AML-193 (cell line): Measurements from ENCODE around the gene FZD2.
A peak's percentile ranks its signal among the peaks of the same experiment; 100 is the strongest.
"Not testable (repeated sequence)": the region's sequence is repeated elsewhere in the genome, so short reads cannot be mapped to it uniquely, and the experiment has no call there.

Source experiments
- DNase-seq, 2 experiments: peaks; one replicate each; lab custom pipeline; 2025; lab: John Stamatoyannopoulos, UW

FZD2 gene

DNA sequence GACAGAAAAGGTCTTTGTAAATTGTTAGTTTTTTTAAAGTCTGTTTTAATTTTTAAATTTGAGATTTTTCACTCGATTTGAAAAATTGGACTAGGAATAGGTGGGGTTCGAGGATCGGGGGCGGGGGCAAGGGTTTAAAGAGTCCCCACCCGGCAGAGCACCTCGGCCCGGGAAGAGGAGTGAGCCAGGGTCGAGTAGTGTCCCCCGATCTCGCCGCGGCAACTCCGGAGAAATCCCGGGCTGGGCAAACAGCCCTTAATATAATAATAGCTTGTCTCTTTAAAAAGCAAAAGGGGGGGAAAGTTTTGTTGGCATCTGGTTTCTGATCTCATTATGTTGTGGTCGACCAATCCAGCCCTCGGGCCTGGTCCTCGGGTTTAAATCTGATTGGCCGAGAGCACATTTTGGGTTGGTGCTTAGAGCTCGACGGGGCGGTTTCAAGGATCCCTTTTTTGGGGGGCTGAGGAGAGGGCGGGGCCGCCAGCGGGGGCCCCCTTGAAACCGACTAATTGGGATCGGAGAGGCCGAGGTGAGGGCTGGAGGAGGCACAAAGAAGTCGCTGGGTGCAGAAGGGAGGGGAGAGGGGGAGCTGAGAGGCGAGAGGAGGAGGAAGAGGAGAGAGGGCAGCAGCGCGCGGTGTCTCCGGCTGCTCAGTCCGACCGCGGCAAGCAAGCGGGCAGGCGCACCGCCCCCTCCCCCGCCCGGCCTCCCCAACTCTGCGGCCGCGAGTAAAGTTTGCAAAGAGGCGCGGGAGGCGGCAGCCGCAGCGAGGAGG, at the start of gene FZD2:
FZD2 (plus strand) TSS at position 653 of the 775 bp plus-strand sequence. CDS start 205 bp downstream, outside the sequence.
- peak; percentile 99 for DNase-seq

DNA sequence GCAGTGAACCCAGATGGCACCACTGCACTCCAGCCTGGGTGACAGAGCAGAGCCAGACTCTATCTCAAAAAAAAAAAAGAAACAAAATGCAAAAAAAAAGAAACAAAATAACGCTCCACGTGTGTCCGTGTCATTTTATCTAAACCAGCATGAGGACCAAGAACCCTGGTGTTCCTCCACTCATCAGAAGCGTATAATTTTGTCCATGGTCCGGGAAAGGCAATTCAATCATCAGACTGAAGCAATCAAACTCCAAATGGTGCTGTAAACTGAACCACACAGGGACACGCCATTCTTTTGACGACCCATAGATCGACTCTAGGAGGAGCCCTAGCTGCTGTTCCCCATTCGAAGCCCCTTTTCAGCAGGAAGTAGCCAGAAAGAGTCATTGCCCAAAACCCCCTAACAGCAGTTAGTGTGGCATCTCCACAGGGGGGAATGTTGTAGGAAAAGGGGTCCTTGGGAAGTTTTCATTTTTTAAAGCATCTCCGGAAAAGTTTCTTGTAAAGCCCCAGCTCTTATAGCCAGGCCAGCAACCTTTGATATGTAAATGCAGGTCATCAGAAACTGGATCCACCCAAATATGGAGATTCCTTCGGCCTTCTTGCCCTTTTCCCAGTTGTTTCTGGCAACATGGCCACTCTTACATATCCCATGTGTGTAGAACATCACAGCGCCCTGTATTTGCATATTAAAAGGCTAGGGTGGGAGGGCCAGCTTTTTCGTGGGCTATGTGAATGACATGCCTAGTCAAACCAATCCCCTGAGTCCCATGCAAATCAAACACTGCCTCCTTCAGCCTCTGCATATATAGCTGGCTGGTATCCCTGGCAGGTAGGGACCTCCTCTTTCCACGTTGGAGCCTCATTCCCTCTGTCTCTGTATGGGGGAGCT, 45.8 kb upstream of the FZD2 start:
- DNase-seq, result peak in 1 of 2 experiments; percentile 15

- DNase-seq, result no peak
Observed at GRCh38 chr17:44518032-44518431, 39.3 kb upstream of the FZD2 start.

DNA sequence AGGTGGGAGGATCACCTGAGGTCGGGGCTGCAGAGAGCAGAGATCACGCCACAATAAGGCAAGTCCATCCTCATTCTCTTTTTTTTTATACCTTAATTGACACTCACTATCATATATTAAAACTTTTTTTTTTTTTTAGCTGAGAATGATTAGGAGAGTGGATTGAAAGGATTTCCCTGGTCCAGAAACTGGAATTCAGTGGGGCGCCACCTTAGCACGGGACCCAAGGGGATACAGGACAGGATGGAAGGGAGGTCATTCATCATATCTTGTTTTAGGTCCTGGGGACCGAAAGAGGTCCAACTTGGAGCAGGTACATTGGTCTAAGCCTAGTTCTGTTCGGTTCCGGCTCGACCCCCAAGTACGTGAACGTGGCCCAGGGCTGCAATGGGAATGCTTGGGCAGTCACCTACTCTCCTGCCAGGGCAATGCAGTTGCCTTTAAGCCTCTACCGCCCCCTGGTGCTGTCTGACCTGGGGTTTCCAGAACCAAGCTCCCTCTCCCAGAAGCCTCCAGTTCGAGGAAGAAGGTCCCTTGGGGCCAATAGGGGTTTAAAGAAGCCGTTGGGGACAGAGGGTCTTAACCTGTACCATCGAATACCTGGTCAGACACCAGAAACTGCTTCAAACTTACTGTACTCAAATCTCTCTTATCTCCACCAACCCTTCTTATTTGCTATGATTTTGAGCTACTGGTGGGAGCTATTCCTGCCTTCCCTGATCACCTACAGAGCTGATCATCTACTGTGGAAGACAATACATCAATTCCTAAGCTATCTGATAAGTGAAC, 34.2 kb upstream of the FZD2 start:
- DNase-seq, result peak; percentile 80 to 85

DNA sequence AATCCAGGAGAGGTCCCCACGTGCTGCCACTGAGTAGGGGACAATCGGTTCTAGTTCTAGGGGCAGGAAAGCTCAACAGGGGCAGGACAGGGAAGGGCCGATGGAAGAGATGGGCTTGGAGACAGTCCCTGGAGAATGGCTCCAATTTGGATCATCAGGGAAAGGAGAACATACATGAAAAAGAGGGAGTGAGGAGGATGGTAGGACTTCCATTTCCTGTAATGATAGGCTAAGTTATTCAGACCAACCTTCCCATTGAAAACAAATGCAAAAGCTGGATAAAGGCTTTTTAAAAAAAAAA, 33.7 kb upstream of the FZD2 start:
- DNase-seq, result no peak

GRCh38 chr17:44527102-44527501, 30.2 kb upstream of the FZD2 start:
- no peak for DNase-seq

- no peak for DNase-seq
Observed at GRCh38 chr17:44527954-44528353, 29.3 kb upstream of the FZD2 start.

DNA sequence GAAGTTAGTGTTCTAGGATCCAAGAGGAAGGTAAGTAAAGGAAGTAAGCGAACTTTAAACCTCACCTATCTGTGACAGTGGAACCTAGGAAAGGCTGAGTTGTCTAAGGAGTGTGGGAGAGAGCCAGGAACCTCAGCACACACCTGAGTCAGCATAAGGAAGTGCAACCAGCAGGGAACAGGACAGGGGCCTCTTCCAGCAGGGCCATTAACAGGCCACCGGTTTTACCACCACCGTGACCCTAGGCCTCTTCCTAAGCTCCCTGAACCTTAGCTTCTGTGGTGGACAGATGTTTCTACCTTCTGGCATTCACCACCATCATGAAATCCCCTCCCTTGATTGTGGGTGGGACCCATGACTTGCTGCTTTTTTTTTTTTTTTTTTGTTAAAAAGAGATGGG, 27.4 kb upstream of the FZD2 start:
- no peak for DNase-seq

DNA sequence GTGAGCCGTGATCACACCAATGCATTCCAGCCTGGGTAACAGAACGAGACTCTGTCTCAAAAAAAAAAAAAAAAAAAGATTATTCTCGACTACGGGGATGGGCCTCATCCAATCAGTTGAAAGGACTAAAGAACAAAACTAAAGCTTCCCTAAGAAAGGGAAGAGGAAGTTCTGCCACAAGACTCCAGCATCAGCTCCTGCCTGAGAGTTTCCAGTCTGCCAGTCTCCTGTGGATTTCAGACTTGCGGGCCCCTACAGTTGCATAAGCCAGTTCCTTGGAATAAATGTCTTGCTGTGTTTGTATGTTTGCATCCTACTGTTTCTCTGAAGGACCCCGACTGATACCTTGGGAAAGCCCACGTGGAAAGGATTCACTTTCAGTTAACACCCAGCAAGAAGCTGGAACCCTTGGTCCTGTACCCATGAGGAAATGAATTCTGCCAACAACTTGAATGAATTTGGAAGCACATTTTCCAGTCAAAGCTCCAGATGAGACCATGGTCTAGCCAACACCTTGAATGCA, 26.3 kb upstream of the FZD2 start:
- DNase-seq, result no peak

- peak; percentile 80 to 86 for DNase-seq
Observed at GRCh38 chr17:44533533-44534246, 23.6 kb upstream of the FZD2 start.

- peak in 1 of 2 experiments; percentile 12 for DNase-seq
Observed at GRCh38 chr17:44536090-44536953, 21.0 kb upstream of the FZD2 start.

- not testable (repeated sequence) for DNase-seq
Observed at GRCh38 chr17:44537922-44538321, 19.4 kb upstream of the FZD2 start.

DNA sequence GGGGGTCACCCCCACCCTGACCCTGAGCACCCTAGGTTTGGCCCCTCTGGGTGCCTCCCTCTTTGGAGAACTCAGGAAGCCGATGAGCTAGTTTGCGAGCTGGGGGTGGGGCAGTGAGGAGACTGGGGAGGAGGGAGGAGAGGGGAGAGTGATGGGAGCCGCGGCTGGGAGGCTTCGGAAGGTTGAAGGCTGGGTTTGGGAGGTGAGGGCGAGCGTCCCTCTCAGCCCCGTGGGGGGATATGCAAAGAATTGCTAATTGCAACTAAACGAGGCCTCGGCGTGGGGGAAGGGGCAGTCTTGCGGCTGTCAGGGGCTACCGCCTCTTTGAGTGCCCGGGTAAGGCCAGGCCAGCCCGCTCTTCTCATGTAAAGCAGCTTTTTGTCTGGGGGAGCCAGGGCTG, 17.6 kb upstream of the FZD2 start:
- no peak for DNase-seq

DNA sequence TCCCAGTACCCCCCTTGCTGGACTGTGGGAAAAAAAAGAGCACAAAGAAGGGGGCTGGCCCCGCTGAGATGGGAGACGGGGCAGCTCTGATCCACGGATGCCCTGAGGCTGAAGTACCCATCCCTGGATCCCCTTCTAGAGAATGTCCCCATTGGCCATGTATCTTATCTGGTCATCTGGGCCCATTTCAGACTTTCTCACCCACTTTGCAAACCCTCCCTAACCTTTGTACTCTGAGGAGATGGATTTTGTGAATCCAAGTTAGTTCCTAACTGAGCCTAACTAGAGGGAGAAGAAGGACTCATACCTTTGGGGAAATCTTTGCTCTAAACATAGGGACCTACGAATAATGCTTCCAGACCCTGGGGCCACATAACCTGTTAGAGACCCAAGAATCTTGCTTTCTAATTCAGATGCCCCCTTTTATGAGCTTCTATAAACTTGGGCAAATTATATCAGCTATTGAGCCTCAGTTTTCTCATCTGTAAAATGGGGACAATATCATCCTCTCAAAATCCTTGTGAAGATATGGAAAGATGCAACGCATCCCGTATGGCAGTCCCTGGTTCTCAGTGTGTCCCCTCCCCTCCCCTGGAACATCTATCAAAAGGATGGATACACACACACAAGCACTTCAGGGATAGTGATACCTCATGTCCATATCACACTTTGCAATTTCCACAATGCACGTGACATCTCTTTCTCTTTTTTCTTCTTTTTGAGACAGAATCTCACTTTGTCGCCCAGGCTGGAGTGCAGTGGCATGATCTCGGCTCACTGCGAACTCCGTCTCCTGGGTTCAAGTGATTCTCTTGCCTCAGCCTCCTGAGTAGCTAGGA, 16.8 kb upstream of the FZD2 start:
- DNase-seq, result no peak

GRCh38 chr17:44541884-44542581, 15.3 kb upstream of the FZD2 start:
- DNase-seq, result no peak

DNA sequence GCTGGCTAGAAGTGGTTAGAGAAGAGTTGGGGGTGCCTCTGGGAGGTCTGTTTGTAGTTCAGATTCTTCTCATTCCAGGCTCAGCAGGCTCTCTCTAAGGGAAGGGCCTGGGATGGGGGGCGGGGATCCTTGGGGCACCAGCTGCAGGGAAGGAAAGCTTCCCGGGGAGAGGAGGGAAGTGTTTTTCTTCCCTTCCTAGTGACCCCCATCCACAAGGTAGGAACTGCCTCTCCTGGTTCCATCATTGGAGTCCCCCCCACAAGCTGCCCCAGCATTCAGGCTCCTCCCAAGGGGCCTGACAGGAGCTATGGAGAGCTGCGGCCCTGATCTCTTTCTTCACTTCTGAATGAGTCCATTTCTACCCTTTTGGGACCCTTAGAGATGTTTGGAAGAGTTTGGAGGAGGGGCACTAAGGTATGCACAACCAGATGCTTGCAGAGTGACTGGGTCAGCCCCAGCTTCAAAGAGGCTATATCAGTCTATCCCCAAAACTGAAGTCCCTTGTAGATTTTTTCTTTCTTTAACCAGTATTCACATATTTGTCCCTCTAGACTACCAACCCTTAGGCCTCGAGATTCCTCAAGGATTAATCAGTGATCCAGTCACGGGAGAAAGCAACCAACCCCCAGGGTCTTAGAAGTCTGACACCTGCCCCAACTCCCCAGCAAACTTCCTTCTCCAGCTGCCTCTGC, 13.9 kb upstream of the FZD2 start:
- no peak for DNase-seq

- no peak for DNase-seq
Observed at GRCh38 chr17:44543905-44544523, 13.3 kb upstream of the FZD2 start.
